Motor neuron (in vitro differentiated cells): ENCODE data around the gene CANX. TPM values are rescaled to one million over a fixed set of nuclear protein-coding genes. Genes with fewer than 3 reads are reported as not detected.

ENCODE experiments used
- ATAC-seq, 8 experiments: fragments of 200-7000 bp; cut with Tn5 transposase; replicated peaks in 6 of 8; 2 replicates each; pipeline ENCODE4 v1.8.0; 2021; ENCODE audit warnings: mild to moderate bottlenecking in 8 of 8, moderate library complexity in 8 of 8
- H3K27ac ChIP-seq, 2 donors: fragments of 250-450 bp; sonication (Bioruptor Pico); 2 replicates each; pipeline ENCODE4 v1.9.0; 2021; ENCODE audit warnings: antibody characterized with exemption in 2 of 2, mild to moderate bottlenecking in 2 of 2, moderate library complexity in 1 of 2
- H3K4me1 ChIP-seq, 2 donors: fragments of 250-450 bp; sonication (Bioruptor Pico); replicated peaks in 1 of 2; 2 replicates each; pipeline ENCODE4 v1.6.1; 2021; ENCODE audit warnings: antibody characterized with exemption in 2 of 2, mild to moderate bottlenecking in 2 of 2, moderate library complexity in 1 of 2
- H3K4me3 ChIP-seq, 5 donors: fragments of 250-450 bp; sonication (Bioruptor Pico); 2 replicates each; pipeline ENCODE4 v1.9.0; 2021; ENCODE audit warnings: antibody characterized with exemption in 5 of 5, mild to moderate bottlenecking in 5 of 5, moderate library complexity in 4 of 5
- WGBS, 10 experiments: fragments of 450-650 bp; shearing (Covaris generic); methylation state at CpG; one replicate each; pipeline ENCODE4 v1.0.0; 2022; 5-methylcytosine and 5-hydroxymethylcytosine counted together
- in situ Hi-C, 9 experiments: fragments of 400-800 bp; cut with MboI; loops; one replicate each; pipeline ENCODE4 v1.15.0; 2021; ENCODE audit warnings: low sequenced_read_pairs in 9 of 9, low pct_unique_long_range_greater_than_20kb in 2 of 9; ENCODE audit not compliant: unreplicated experiment in 9 of 9
- total RNA-seq, 8 experiments: library from RNA; unstranded; fragments of 300-600 nt; gene quantifications; 2 replicates each; pipeline versions ENCODE4 v1.2.3 to v1.2.4, GENCODE V29; 2022

Gene CANX
- total RNA-seq, 8 experiments from 2014 or later = 343 to 799 (median 537) TPM

GRCh38 chr5:179746872-179747271, 48.1 kb downstream of the CANX start:
- in situ Hi-C loops = no loop called here
- H3K4me3 ChIP-seq = no peak overlapping the region
- H3K27ac ChIP-seq = no peak overlapping the region
- no peak for ATAC-seq
- WGBS, 10 experiments = 80 to 100% (median 96%) methylated on average over 1 to 2 of the region's 2 CpGs; no CpG with 5 or more reads in 1 of the 10 experiments
- no peaks in the 10 kb centered on the region for H3K4me1 ChIP-seq

GRCh38 chr5:179747811-179748210, 49.0 kb downstream of the CANX start:
- ATAC-seq = peak in 2 of 8 experiments; percentile 56 to 57
- WGBS, 10 experiments = 64 to 100% (median 96%) methylated on average over 1 to 2 of the region's 3 CpGs; no CpG with 5 or more reads in 1 of the 10 experiments
- H3K27ac ChIP-seq = no peak overlapping the region
- H3K4me3 ChIP-seq = no peak overlapping the region
- in situ Hi-C loops = no loop called here
- no peaks in the 10 kb centered on the region for H3K4me1 ChIP-seq

GRCh38 chr5:179749857-179750508, 51.2 kb downstream of the CANX start:
- ATAC-seq = no peak
- H3K4me3 ChIP-seq = no peak overlapping the region
- peaks cover 0 to 6% of the 10 kb centered on the region in 2 donors for H3K4me1 ChIP-seq
- in situ Hi-C loops = no loop called here
- no peak overlapping the region for H3K27ac ChIP-seq
- 86 to 100% (median 94%) methylated on average over 1 to 8 of the region's 8 CpGs; no CpG with 5 or more reads in 2 of the 10 experiments for WGBS, 10 experiments

GRCh38 chr5:179753971-179754370, 55.2 kb downstream of the CANX start:
- no peak overlapping the region for H3K27ac ChIP-seq
- in situ Hi-C loops = no loop called here
- peaks cover 2 to 6% of the 10 kb centered on the region in 2 donors for H3K4me1 ChIP-seq
- WGBS, 10 experiments = 71 to 97% (median 91%) methylated on average over 1 to 4 of the region's 5 CpGs; no CpG with 5 or more reads in 6 of the 10 experiments
- ATAC-seq = peak in 3 of 8 experiments; percentile 32 to 98 (median 81)
- no peak overlapping the region for H3K4me3 ChIP-seq

- WGBS, 10 experiments = 50 to 100% (median 83%) methylated on average over 1 to 2 of the region's 2 CpGs
- peaks cover 2 to 6% of the 10 kb centered on the region in 2 donors for H3K4me1 ChIP-seq
- in situ Hi-C loops = no loop called here
- H3K27ac ChIP-seq = no peak overlapping the region
- no peak overlapping the region for H3K4me3 ChIP-seq
- peak in 1 of 8 experiments; percentile 18 for ATAC-seq
These were observed 56.3 kb downstream of the CANX start for GRCh38 chr5:179755022-179755421.

- Histone ChIP-seq H3K27ac (no peak overlapping the region), H3K4me1 (peaks cover 27 to 28% of the 10 kb centered on the region in 2 donors), H3K4me3 (no peak overlapping the region)
- ATAC-seq = no peak
- 83 to 100% (median 92%) methylated on average over 1 to 7 of the region's 8 CpGs; no CpG with 5 or more reads in 3 of the 10 experiments for WGBS, 10 experiments
- in situ Hi-C loops = no loop called here
These were observed 60.2 kb downstream of the CANX start for GRCh38 chr5:179758955-179759354.

- H3K27ac ChIP-seq = no peak overlapping the region
- in situ Hi-C loops = no loop called here
- ATAC-seq = no peak
- WGBS, 10 experiments = 83 to 100% (median 95%) methylated on average over 1 to 6 of the region's 9 CpGs; no CpG with 5 or more reads in 1 of the 10 experiments
- H3K4me1 ChIP-seq = peaks cover 22 to 27% of the 10 kb centered on the region in 2 donors
- no peak overlapping the region for H3K4me3 ChIP-seq
These were observed 61.1 kb downstream of the CANX start for GRCh38 chr5:179759581-179760551.

GRCh38 chr5:179762079-179762780, 63.5 kb downstream of the CANX start:
- Histone ChIP-seq H3K27ac (peak overlapping the region in 1 of 2 donors; percentile 17), H3K4me3 (no peak overlapping the region), H3K4me1 (peaks cover 25% of the 10 kb centered on the region in 2 donors)
- WGBS, 10 experiments = 12 to 86% (median 66%) methylated on average over 2 to 5 of the region's 10 CpGs
- in situ Hi-C loops = no loop called here
- ATAC-seq = peak; percentile 4 to 42 (median 24)

- WGBS, 10 experiments = 0 to 80% (median 17%) methylated on average over 1 to 3 of the region's 3 CpGs; no CpG with 5 or more reads in 2 of the 10 experiments
- in situ Hi-C loops = no loop called here
- H3K27ac ChIP-seq = no peak overlapping the region
- H3K4me1 ChIP-seq = peaks cover 25% of the 10 kb centered on the region in 2 donors
- H3K4me3 ChIP-seq = no peak overlapping the region
- peak; percentile 30 to 59 (median 43) for ATAC-seq
These were observed 64.0 kb downstream of the CANX start for GRCh38 chr5:179762781-179763176.

GRCh38 chr5:179763215-179763945, 64.6 kb downstream of the CANX start:
- peak; percentile 50 to 83 (median 71) for ATAC-seq
- in situ Hi-C loops = no loop called here
- 0 to 29% (median 7%) methylated on average over 2 to 10 of the region's 10 CpGs; no CpG with 5 or more reads in 1 of the 10 experiments for WGBS, 10 experiments
- H3K4me3 ChIP-seq = no peak overlapping the region
- H3K27ac ChIP-seq = no peak overlapping the region
- peaks cover 25% of the 10 kb centered on the region in 2 donors for H3K4me1 ChIP-seq

GRCh38 chr5:179764056-179764455, 65.3 kb downstream of the CANX start:
- WGBS, 10 experiments = 33 to 100% (median 78%) methylated on average over 1 to 4 of the region's 8 CpGs; no CpG with 5 or more reads in 4 of the 10 experiments
- no peak overlapping the region for H3K27ac ChIP-seq

GRCh38 chr5:179765400-179765799, 66.6 kb downstream of the CANX start:
- peak in 7 of 8 experiments; percentile 60 to 76 (median 64) for ATAC-seq
- Histone ChIP-seq H3K27ac (no peak overlapping the region), H3K4me1 (peaks cover 25% of the 10 kb centered on the region in 2 donors), H3K4me3 (no peak overlapping the region)
- WGBS, 10 experiments = 0 to 100% (median 68%) methylated on average over 2 to 8 of the region's 13 CpGs; no CpG with 5 or more reads in 2 of the 10 experiments
- in situ Hi-C loops = no loop called here

More at GRCh38 chr5:179764056-179764455, 65.3 kb downstream of the CANX start:
- ATAC-seq = no peak
- Histone ChIP-seq H3K4me1 (peaks cover 25% of the 10 kb centered on the region in 2 donors), H3K4me3 (no peak overlapping the region)
- in situ Hi-C loops = no loop called here
